Body of pancreas (tissue), 4 donors: ENCODE data around the gene SNX20. TPM values are rescaled to one million over a fixed set of nuclear protein-coding genes. Genes with fewer than 3 reads are reported as not detected.

Experiments
- ATAC-seq: fragments of 150-250 bp; one replicate; pipeline ENCODE4 v1.9.1; 2016
- DNase-seq, 4 donors: peaks; one replicate each; pipeline ENCODE4 v3.0.0-alpha.2; 2019
- H3K27ac ChIP-seq, 4 donors: fragments of 200-600 bp; sonication (generic); 1 replicate in 3 of 4; 2 replicates in 1 of 4; pipeline versions ENCODE4 v1.5.1 to v1.6.1; 2016 to 2019; ENCODE audit warnings: mild to moderate bottlenecking in 1 of 4, mixed read lengths in 1 of 4, moderate library complexity in 1 of 4
- H3K27me3 ChIP-seq, 2 donors: fragments of 200-600 bp; sonication (generic); one replicate each; pipeline ENCODE4 v1.6.0; 2016; ENCODE audit warnings: mild to moderate bottlenecking in 1 of 2
- H3K36me3 ChIP-seq, 2 donors: fragments of 200-600 bp; sonication (generic); replicated peaks in 1 of 2; 2 replicates each; pipeline ENCODE4 v1.5.1; 2016; ENCODE audit warnings: low read depth in 2 of 2; ENCODE audit not compliant: insufficient read depth in 1 of 2
- H3K4me1 ChIP-seq: fragments of 200-600 bp; sonication (generic); one replicate; pipeline ENCODE4 v1.6.0; 2016
- H3K4me3 ChIP-seq, 2 donors: fragments of 200-600 bp; sonication (generic); 1 replicate in 1 of 2; 2 replicates in 1 of 2; pipeline ENCODE4 v1.5.1; 2016 to 2019
- H3K9me3 ChIP-seq, 3 donors: fragments of 200-600 bp; sonication (generic); 1 replicate in 2 of 3; 2 replicates in 1 of 3; pipeline ENCODE4 v1.5.1; 2016
- CTCF ChIP-seq, 7 experiments: fragments of 450-650 bp in 4 of 7; fragments of 200-600 bp in 3 of 7; sonication (generic) in 3 of 7; IDR thresholded peaks; one replicate each; pipeline ENCODE4 v1.5.1; 2016 to 2019; ENCODE audit warnings: antibody characterized with exemption in 7 of 7
- POLR2A ChIP-seq, 3 donors: fragments of 450-650 bp; IDR thresholded peaks; one replicate each; pipeline ENCODE4 v1.6.1; 2016; ENCODE audit warnings: antibody characterized with exemption in 3 of 3, mild to moderate bottlenecking in 2 of 3
- WGBS, 2 donors: methylation state at CpG; one replicate each; pipeline ENCODE4 v1.1.5; 2017; 5-methylcytosine and 5-hydroxymethylcytosine counted together
- intact Hi-C: fragments of 100-400 bp; cut with DNase I; formaldehyde crosslinking; loops from one replicate; pipeline ENCODE4 v1.15.1; 2023
- total RNA-seq, 2 donors: library from RNA; depleted of rRNA; stranded (reverse); fragments of >200 nt; gene quantifications; one replicate each; pipeline ENCODE4 v1.1.0, GENCODE V29; 2016

SNX20 gene
- total RNA-seq, 2 donors from 2014 or later: 0.99 to 2.1 TPM

GRCh38 chr16:50669741-50670140 is 11.4 kb downstream of the SNX20 start:
- ATAC-seq (no peak), DNase-seq (no peak)
- intact Hi-C loops: loop anchor here (10.0 kb wide), 2 partner anchors 285 to 425 kb away; no protein-coding TSS in a partner anchor
- 97 to 100% methylated on average over 3 to 4 of the region's 4 CpGs for WGBS, 2 donors
- H3K9me3 ChIP-seq: peaks cover 0 to 13% (median 2%) of the 10 kb centered on the region in 3 donors
- no peaks in the 10 kb centered on the region for H3K36me3 ChIP-seq
- peaks cover 0 to 9% of the 10 kb centered on the region in 2 donors for H3K27me3 ChIP-seq
- TF ChIP-seq POLR2A (IDR thresholded peaks at IDR 0.05): no peak
- no peak for TF ChIP-seq CTCF (IDR thresholded peaks at IDR 0.05)
- H3K4me3 ChIP-seq: no peak overlapping the region
- H3K4me1 ChIP-seq: peaks cover 14% of the 10 kb centered on the region
- H3K27ac ChIP-seq: no peak overlapping the region

GRCh38 chr16:50668368-50669008 is 12.6 kb downstream of the SNX20 start:
- peaks cover 0 to 11% (median 2%) of the 10 kb centered on the region in 3 donors for H3K9me3 ChIP-seq
- WGBS, 2 donors: 58 to 61% methylated on average over 4 to 5 of the region's 5 CpGs
- H3K4me3 ChIP-seq: no peak overlapping the region
- H3K27ac ChIP-seq: no peak overlapping the region
- intact Hi-C loops: loop anchor here (10.0 kb wide), 1 partner anchor 424 kb away; no protein-coding TSS in a partner anchor
- peaks cover 14% of the 10 kb centered on the region for H3K4me1 ChIP-seq
- no peaks in the 10 kb centered on the region for H3K36me3 ChIP-seq
- DNase-seq (peak in 2 of 4 donors; percentile 36 to 55), ATAC-seq (peak; percentile 40)
- no peak for TF ChIP-seq POLR2A (IDR thresholded peaks at IDR 0.05)
- peak in 2 of 7 experiments; percentile 14 to 39 for TF ChIP-seq CTCF (IDR thresholded peaks at IDR 0.05)
- peaks cover 0 to 5% of the 10 kb centered on the region in 2 donors for H3K27me3 ChIP-seq

- Histone ChIP-seq H3K27ac (no peak overlapping the region), H3K4me1 (peaks cover 15% of the 10 kb centered on the region), H3K36me3 (no peaks in the 10 kb centered on the region), H3K27me3 (no peaks in the 10 kb centered on the region), H3K4me3 (no peak overlapping the region), H3K9me3 (peaks cover 0 to 8% (median 2%) of the 10 kb centered on the region in 3 donors)
- DNase-seq (no peak), ATAC-seq (no peak)
- TF ChIP-seq CTCF (IDR thresholded peaks at IDR 0.05) (no peak), POLR2A (IDR thresholded peaks at IDR 0.05) (no peak)
- intact Hi-C loops: loop anchor here (10.0 kb wide), 1 partner anchor 423 kb away; no protein-coding TSS in a partner anchor
- WGBS, 2 donors: 86 to 88% methylated on average over 17 to 21 of the region's 21 CpGs
Measured at GRCh38 chr16:50667497-50668367, 13.4 kb downstream of the SNX20 start.

GRCh38 chr16:50666658-50667496 is 14.2 kb downstream of the SNX20 start:
- H3K27me3 ChIP-seq: no peaks in the 10 kb centered on the region
- H3K4me1 ChIP-seq: peaks cover 18% of the 10 kb centered on the region
- peaks cover 0 to 4% (median 2%) of the 10 kb centered on the region in 3 donors for H3K9me3 ChIP-seq
- no peaks in the 10 kb centered on the region for H3K36me3 ChIP-seq
- intact Hi-C loops: loop anchor here (10.0 kb wide), 1 partner anchor 422 kb away; no protein-coding TSS in a partner anchor
- H3K27ac ChIP-seq: no peak overlapping the region
- no peak for TF ChIP-seq CTCF (IDR thresholded peaks at IDR 0.05)
- TF ChIP-seq POLR2A (IDR thresholded peaks at IDR 0.05): no peak
- no peak for DNase-seq
- H3K4me3 ChIP-seq: no peak overlapping the region
- WGBS, 2 donors: 79 to 84% methylated on average over 7 to 9 of the region's 9 CpGs
- ATAC-seq: no peak
